HG02852 (cell line): ENCODE results near the gene OLFML2A.

Experiments
- ATAC-seq: cut with Tn5 transposase; IDR thresholded peaks from one replicate; pipeline ENCODE4 v1.9.1; 2021; ENCODE audit warnings: mild to moderate bottlenecking, moderate library complexity; ENCODE audit not compliant: unreplicated experiment

The OLFML2A gene

DNA sequence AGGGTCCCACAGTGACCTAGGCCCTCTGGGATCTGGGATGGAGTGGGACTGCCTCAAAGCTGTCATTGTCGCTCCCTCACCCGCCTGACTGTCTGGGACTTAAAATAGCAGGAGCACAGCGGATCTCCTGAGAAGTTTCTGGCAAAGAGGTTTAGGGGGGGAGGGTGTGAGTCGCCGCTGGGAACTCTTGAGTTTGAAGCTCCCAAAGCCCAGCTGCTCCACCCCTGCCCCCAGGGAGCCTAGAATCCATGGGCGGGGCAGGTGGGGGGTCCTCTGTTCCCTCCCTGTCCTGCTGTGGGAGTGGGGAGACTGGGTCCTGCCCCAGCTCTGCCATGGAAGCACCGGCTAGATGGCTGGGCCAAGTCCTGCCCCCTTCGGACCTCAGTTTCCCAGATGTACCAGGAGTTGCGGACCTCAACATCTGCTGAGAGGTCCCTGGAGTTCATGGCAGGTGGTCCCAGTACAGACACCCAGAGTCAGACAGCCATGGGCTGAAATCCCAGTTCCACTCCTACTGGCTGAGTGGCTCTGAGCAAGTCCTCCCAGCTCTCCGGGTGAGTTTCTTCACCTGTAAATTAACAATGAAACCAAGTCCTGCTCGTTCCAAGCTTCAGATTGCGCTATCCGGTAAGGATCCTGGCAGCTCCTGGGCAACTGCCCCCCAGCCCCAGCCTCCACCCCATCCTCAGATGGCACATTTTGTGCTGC lies 75.3 kb downstream of the OLFML2A start:
- ATAC-seq = no peak

DNA sequence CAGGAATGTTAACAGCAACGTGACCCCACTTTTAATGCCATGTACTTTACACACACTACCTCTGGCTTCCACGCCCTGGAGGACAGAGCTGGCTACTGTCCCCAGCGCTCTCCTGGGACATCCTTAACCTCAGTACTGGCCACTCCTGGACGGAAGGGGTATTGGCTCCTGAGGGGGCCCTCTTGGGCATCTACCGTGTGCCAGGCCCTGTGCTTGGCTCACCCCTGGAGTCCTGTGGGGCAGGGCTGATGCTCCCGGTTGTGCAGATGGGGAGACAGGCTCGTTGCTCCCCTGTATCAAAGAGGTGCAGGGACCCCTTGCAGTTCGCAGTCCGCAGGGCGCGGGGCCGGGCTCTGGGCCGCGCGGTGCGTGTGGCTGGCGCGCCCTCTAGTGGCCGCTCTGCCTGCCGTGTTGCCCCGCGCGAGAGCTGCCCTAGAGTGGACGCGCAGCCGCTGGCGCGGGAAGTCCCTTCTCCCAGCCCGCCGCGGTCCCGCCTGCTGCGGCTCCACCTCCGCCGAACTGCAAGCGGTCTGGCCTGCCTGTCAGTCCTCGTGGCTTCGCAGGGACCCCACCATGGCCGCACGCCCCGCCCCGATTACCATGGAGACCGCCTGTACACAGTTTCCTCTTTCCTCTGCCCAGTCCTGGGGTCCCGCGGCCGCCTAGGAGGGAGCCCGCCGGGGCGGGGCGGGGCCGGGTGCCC lies 76.0 kb downstream of the OLFML2A start, which contains the start of gene WDR38:
Gene WDR38, plus strand, starts transcription at position 632 of the 703 bp plus-strand sequence. CDS start 72 bp downstream, outside the sequence.
- peak; percentile 71 for ATAC-seq

DNA sequence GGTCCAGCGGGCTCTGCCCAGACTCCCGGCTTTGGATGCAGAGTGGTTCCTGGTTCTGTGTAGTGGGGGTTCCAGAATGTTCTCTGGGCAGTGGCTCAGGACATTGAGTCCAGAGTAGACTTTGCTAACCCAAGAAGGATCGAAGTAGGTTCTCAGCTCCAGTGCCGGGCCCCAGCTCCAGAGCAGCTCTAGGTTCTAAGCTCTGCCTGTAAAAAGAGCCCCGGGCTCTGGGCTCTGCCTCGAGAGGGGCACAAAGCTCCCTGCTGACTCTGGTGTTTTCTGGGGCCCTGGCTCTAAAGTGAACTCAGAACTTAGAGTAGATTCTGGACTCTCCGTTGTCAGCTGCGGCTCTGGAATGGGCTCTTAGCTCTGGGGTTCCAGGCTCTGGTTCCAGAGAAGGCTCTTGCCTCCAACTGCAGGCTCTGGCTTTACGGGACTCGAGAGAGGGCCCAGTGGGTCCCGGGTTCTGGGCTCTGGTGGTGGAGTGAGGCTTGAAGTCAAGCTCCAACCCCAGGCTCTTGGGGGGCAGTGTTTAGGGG lies 76.7 kb downstream of the OLFML2A start:
- no peak for ATAC-seq

DNA sequence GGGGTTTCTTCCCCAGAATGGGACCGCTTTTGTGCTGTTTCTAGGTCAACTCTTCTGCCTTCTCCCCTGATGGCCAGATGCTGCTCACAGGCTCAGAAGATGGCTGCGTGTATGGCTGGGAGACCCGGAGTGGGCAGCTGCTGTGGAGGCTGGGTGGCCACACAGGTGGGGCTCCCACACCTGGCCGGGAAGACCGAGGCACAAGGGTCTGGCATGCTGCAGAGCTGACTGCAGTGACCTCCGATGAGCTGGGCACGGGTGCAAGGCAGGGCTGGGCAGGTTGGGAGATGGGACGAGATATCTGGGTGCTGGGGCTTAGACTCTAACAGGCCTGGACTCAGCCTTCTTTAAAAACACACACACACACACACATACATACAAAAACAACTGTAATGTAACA lies 77.2 kb downstream of the OLFML2A start:
- no peak for ATAC-seq

DNA sequence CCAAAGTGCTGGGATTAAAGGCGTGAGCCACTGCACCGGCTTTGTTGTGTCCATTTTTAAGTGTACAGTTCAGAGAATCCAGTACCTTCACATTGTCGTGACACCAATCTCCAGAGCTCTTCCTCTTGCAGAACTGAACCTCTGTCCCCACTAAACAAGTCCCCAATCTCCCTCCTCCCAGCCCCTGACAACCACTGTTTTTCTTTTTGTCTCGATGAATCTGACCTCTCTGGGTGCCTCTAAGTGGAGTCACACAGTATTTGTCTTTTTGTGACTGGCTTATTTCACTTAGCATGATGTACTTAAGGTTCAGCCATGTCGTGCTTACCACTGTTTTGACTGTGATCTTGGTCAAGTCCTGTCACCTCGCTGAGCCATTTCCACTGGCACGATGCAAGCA lies 77.9 kb downstream of the OLFML2A start:
- no peak for ATAC-seq

DNA sequence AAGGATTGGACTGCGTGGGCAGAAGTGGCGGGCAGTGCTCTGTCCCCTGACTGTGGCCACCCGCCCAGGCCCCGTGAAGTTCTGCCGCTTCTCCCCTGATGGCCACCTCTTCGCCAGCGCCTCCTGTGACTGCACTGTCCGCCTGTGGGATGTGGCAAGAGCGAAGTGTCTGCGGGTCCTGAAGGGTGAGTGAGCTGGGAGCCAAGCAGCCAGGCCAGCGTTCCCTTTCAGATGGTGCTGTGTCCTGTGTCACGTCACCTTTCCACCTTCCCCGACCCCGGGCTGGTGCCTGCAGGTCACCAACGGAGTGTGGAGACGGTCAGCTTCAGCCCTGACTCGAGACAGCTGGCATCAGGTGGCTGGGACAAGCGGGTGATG lies 78.6 kb downstream of the OLFML2A start:
- ATAC-seq = no peak

DNA sequence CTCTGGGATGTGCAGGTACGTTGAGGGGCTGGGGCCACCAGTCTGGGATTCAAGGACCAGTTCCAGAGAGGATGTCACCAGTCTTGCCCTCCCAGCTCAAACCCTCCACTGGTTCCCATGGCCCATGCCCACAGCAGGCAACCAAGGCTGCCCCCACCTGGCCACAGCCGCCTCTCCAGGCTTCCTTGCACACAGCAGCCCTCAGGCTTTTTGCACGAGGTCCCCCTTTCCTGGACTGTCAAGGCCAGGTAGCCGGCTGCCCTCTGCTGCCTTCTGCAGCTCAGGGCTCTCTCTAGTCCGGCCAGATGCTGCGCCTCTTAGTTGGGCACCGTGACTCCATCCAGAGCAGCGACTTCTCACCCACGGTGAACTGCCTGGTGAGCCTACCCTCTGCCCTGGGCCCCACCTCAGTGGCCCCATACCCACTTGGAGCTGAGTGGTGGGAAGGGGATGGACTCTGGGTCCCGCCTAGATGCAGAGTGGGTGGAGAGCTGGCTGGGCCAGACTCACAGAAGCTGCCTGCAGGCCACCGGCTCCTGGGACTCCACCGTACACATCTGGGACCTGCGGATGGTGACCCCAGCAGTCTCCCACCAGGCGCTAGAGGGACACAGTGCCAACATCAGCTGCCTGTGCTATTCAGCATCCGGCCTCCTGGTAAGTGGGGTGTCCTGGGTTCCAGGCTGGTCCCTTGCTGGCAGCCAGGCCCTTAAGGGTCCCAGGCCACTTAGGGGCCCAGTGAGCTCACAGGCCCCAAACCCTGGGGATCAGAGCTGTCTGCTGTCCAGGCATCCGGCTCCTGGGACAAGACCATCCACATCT lies 79.2 kb downstream of the OLFML2A start:
- no peak for ATAC-seq

DNA sequence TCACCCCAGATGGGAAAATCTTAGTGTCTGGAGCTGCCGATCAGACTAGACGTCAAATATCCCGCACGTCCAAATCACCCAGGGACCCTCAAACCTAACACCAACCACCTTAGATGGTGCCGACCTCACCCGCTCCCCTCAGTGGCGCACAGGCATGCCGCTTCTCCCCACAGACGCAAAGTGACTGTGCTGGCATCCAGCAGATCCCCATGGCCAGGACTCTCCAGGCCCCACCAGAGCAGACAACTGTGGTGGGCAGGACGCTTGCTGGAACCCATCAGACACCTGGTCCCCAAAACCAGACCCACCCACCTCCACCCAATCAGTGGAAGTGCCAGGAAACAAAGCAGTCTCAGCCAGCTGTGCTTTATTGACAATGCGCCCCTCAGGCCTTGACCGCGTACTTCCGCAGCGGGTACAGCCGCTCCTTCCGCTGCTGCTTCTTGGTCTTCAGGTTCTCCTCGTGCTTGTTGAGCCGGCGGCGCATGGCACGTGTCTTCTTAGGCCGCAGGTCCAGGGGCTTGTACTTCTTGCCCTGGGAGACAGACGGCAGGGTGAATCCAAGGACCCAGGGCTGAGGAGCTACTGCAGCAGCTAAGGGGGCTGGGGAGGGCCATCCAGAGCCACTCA lies 80.7 kb downstream of the OLFML2A start:
- ATAC-seq = no peak

DNA sequence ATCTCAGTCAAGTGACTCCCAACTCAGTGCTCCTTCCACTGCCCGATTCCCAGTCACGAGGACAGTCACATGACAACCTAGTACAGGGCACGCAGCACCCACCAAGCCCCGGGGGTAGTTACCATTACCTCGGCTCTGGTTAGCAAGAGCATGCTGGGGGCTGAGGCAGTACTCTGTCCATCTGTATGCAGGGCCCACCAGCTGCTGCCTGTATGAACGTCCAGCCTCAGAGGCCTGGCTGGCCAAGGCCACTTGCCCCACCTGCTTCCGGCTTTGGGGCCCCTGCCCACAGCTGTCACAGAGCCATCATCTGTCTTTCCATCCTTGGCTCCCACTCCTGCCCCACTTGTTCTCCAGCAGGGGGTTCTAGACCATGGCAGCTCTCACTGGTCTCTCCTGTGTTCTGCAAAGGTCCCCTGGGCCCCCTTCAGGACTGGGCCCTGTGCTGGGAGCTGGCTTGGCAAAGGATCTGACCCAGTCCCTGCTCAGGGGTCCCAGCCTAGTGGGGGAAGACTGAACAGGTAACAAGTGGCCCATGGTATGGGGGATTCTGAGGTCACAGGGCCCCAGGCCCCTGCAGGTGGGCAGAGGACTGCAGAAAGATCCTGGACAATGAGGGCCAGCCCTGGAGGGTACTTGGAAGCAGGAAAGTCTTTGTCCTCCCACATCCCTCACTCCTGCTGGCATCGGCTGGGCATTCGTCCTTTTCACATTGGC lies 81.6 kb downstream of the OLFML2A start:
- no peak for ATAC-seq

DNA sequence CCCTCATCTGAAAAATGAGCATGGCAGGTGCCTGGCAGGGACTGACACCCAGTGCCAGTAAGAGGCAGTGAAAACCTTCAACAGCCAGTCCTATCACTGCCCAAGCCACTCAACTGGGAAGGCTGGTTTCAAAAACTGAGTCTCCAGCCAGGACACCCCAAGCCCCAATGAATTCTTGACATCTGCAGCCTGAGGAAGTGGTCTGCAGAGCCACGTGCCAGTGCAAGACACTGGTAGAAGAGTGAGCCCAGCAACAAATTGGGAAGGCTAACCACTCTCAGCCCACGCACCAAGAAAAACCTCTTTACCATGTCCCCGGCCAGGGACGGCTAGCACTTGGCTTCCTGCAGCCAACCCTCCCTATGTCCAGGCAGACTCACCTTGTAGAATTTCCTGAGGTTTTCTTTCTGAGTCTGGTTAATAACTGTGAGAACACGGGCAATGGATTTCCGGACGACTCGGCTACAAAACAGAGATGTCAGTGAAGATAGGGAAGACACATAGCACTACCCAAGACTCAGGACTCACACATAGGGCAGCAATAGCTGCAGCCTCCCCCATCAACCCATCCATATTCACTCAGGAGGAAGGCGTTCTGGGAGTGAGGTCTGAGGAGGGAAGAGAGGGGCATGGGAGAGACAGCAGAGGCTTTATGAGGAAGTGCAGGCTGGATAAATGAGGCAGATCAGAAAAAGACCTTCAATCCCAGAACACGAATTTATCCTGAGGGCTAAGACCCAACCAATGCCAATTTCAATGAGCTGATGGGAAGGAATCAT lies 83.1 kb downstream of the OLFML2A start:
- ATAC-seq = no peak

DNA sequence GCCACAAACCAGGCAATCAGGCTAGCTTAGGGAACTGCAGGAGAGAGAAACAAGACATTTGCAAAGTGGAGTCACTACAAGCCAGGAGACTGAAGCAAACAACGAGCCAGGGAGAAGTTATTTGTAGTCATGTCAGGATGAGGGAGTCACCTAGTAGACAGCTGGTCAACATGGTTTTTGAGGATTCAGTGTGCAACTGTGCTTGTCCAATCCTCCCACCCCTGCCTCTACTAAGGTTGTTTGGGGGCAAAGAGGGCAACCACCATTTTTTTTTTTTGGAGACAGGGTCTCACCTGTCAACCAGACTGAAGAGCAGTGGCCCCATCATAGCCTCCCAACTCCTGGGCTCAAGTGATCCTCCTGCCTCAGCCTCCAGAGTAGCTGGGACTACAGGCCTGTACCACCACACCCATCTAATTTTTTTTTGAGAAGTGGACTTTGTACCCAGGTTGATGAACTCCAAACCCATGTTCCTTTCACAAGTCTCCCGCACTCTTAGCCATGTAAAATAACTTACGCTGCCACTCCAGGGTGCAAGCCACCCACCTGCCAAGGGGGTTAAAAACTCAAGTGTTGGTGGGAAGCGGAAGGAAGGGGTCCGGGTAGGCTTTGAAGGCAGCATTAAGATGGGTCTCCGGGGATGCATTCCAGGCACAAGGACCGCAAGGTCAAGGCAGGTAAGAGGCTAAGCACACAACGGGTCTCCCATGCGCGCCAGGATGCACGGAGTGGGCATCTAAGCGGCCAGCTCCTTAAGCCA lies 83.8 kb downstream of the OLFML2A start:
- ATAC-seq = no peak

DNA sequence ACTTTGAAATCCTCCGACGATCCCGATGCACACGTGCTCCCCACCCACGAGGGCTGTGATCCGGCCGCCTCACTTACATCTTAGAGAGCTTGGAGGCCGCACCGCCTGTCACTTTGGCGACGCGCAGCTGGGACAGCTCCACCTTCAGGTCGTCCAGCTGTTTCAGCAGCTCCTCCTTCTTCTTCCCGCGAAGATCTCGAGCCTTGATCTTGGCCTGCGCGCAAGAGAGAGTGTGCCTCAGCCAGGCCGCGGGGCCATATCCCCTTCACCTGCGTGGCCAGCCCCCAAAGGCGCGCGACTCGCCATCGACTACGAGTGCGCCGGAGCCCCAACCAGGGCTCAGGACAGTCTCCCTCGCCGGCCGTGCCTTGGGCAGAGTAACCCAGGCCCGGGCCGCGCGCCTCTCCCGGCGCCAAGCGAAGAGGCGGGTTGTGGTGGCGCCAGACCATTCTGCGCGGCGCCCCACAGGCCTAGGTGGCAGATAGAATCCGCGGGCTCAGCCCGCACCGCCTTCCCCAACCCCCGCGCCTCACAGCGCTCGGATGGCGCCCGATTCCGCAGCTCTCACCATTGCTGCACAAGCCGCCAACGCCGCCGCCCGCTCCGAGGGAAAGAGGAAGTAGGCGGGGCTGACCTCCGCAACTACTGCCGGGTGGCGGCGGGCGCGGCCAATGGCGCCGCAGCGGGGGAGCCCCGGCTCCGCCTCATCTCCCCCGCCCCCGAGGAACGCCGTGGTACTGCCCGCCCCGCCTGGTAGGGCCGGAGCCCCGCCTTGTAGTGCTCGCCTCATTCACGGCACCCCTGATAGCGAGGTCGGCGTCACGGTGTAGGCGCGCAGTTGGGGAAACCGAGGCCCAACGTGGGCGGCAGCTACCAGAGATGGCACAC lies 84.7 kb downstream of the OLFML2A start, which contains the start of the genes ARPC5L and RPL35:
Gene ARPC5L, plus strand, starts transcription at position 789 of the 888 bp plus-strand sequence. CDS start 7,161 bp downstream, outside the sequence.
Gene RPL35, minus strand, starts transcription at position 616 of the 888 bp plus-strand sequence. Its CDS starts 45 bp downstream, at position 571.
- ATAC-seq = peak; percentile 83

DNA sequence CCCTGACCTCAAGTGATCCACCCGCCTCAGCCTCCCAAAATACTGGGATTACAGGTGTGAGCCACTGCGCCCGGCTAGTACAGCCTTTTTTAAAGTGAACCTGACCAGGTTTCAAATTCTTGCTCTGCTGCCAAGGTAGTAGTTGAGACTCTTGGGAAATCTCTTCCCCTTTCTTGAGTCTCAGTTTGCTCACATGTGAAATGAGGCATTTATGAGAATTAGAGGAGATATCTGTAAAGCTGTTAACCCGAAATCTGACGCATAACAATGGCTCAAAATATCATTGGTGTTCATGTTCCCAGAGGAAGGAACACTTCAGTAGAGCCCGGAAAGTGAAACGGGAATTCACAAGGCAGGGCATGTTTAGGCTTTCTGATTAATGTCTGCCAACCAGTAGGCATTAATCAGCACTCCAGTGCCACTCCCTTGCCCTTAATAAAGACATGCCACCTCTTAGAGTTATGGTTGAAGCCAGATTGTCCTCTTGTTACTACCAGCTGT lies 86.5 kb downstream of the OLFML2A start:
- ATAC-seq = no peak
